Measurements from ENCODE around the gene THUMPD1.

- TF ChIP-seq TAF1 (IDR thresholded peaks at IDR 0.05; ENCODE audit: borderline replicate concordance, low read depth, low read length) (no peak), CTCF (IDR thresholded peaks at IDR 0.05) (no peak), POLR2AphosphoS5 (IDR thresholded peaks at IDR 0.05; ENCODE audit: low read depth, low read length) (no peak), GATA2 (CRISPR knock-in tag; IDR thresholded peaks at IDR 0.05) (no peak), YY1 (IDR thresholded peaks at IDR 0.05; ENCODE audit: low read depth) (no peak), EP300 (IDR thresholded peaks at IDR 0.05; ENCODE audit: borderline replicate concordance in 1 of 2, low read depth in 1 of 2, low read length in 1 of 2) (no peak), PBX3 (IDR thresholded peaks at IDR 0.05) (no peak), ELF1 (IDR thresholded peaks at IDR 0.05) (no peak), RFX5 (IDR thresholded peaks at IDR 0.05; ENCODE audit: low read length) (no peak), FOXM1 (IDR thresholded peaks at IDR 0.05; ENCODE audit: low read depth) (no peak), EZH2phosphoT487 (IDR thresholded peaks at IDR 0.05; ENCODE audit: borderline replicate concordance, low read depth) (no peak)
- TF ChIP-seq, protein P1, sequence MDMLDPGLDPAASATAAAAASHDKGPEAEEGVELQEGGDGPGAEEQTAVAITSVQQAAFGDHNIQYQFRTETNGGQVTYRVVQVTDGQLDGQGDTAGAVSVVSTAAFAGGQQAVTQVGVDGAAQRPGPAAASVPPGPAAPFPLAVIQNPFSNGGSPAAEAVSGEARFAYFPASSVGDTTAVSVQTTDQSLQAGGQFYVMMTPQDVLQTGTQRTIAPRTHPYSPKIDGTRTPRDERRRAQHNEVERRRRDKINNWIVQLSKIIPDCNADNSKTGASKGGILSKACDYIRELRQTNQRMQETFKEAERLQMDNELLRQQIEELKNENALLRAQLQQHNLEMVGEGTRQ (IDR thresholded peaks at IDR 0.05; ENCODE audit: borderline replicate concordance, low read depth, low read length): no peak
- TF ChIP-seq, protein P2, sequence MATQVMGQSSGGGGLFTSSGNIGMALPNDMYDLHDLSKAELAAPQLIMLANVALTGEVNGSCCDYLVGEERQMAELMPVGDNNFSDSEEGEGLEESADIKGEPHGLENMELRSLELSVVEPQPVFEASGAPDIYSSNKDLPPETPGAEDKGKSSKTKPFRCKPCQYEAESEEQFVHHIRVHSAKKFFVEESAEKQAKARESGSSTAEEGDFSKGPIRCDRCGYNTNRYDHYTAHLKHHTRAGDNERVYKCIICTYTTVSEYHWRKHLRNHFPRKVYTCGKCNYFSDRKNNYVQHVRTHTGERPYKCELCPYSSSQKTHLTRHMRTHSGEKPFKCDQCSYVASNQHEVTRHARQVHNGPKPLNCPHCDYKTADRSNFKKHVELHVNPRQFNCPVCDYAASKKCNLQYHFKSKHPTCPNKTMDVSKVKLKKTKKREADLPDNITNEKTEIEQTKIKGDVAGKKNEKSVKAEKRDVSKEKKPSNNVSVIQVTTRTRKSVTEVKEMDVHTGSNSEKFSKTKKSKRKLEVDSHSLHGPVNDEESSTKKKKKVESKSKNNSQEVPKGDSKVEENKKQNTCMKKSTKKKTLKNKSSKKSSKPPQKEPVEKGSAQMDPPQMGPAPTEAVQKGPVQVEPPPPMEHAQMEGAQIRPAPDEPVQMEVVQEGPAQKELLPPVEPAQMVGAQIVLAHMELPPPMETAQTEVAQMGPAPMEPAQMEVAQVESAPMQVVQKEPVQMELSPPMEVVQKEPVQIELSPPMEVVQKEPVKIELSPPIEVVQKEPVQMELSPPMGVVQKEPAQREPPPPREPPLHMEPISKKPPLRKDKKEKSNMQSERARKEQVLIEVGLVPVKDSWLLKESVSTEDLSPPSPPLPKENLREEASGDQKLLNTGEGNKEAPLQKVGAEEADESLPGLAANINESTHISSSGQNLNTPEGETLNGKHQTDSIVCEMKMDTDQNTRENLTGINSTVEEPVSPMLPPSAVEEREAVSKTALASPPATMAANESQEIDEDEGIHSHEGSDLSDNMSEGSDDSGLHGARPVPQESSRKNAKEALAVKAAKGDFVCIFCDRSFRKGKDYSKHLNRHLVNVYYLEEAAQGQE (IDR thresholded peaks at IDR 0.05; ENCODE audit: low read depth, low read length): no peak
Measured at GRCh38 chr16:20767577-20767976, 26.0 kb upstream of the THUMPD1 start.
